CD4-positive, alpha-beta memory T cell (primary cell): ENCODE measurements around the gene PPDPF. TPM values are rescaled to one million over a fixed set of nuclear protein-coding genes. Genes with fewer than 3 reads are reported as not detected.
A peak's percentile ranks its signal among the peaks of the same experiment; 100 is the strongest.
"Not testable (repeated sequence)": the region's sequence is repeated elsewhere in the genome, so short reads cannot be mapped to it uniquely, and the experiment has no call there.

Experiments used
- CTCF ChIA-PET: fragments of 350-600 bp; sonication (Branson Sonifier 250); formaldehyde crosslinking; loops from one replicate; lab custom pipeline; 2021; ENCODE audit warnings: inconsistent platforms; ENCODE audit not compliant: partially characterized antibody; lab: Charles Lee
- POLR2A ChIA-PET: fragments of 350-600 bp; sonication (Branson Sonifier 250); formaldehyde crosslinking; loops from one replicate; lab custom pipeline; 2021; ENCODE audit not compliant: partially characterized antibody; lab: Charles Lee
- DNase-seq, 5 donors: peaks; one replicate each; pipeline versions ENCODE4 v3.0.0 to v3.0.0-alpha.2; 2020 to 2022; ENCODE audit warnings: mixed read lengths in 1 of 5
- H3K27ac ChIP-seq: one replicate; pipeline ENCODE4 v1.7.0; 2013; ENCODE audit warnings: low read depth, low read length
- H3K27me3 ChIP-seq: 2 replicates; pipeline ENCODE4 v1.7.0; 2013; ENCODE audit warnings: mild to moderate bottlenecking, low read length, moderate library complexity; ENCODE audit not compliant: insufficient read depth
- H3K36me3 ChIP-seq: 2 replicates; pipeline ENCODE4 v1.7.0; 2013; ENCODE audit warnings: mild to moderate bottlenecking, low read length, moderate library complexity; ENCODE audit not compliant: insufficient read depth
- H3K4me1 ChIP-seq: 2 replicates; pipeline ENCODE4 v1.7.0; 2013; ENCODE audit warnings: mild to moderate bottlenecking, low read length, moderate library complexity; ENCODE audit not compliant: insufficient read depth
- H3K4me3 ChIP-seq, 2 donors: one replicate each; pipeline ENCODE4 v1.7.0; 2013; ENCODE audit warnings: low read length in 2 of 2, mild to moderate bottlenecking in 1 of 2
- H3K9me3 ChIP-seq, 2 donors: one replicate each; pipeline ENCODE4 v1.7.0; 2013; ENCODE audit warnings: low read length in 2 of 2, control low read depth in 1 of 2; ENCODE audit not compliant: control insufficient read depth in 1 of 2
- H3K27ac Mint-ChIP-seq, 7 donors: one replicate each; pipeline ENCODE4 v1.8.0; 2020 to 2021; ENCODE audit warnings: mixed read lengths in 7 of 7, mild to moderate bottlenecking in 6 of 7, inconsistent platforms in 3 of 7, moderate library complexity in 3 of 7
- H3K27me3 Mint-ChIP-seq, 2 donors: one replicate each; pipeline ENCODE4 v1.8.0; 2020 to 2021; ENCODE audit warnings: mixed read lengths in 2 of 2
- H3K36me3 Mint-ChIP-seq, 2 donors: one replicate each; pipeline ENCODE4 v1.8.0; 2020 to 2021; ENCODE audit warnings: mixed read lengths in 2 of 2, inconsistent platforms in 1 of 2, mild to moderate bottlenecking in 1 of 2
- H3K4me1 Mint-ChIP-seq, 4 donors: one replicate each; pipeline ENCODE4 v1.8.0; 2020 to 2021; ENCODE audit warnings: mixed read lengths in 4 of 4, mild to moderate bottlenecking in 1 of 4
- H3K4me3 Mint-ChIP-seq, 8 donors: one replicate each; pipeline ENCODE4 v1.8.0; 2020 to 2021; ENCODE audit warnings: mixed read lengths in 8 of 8, mild to moderate bottlenecking in 7 of 8, moderate library complexity in 6 of 8, inconsistent platforms in 3 of 8
- H3K9me3 Mint-ChIP-seq, 8 donors: one replicate each; pipeline ENCODE4 v1.8.0; 2020 to 2021; ENCODE audit warnings: mixed read lengths in 8 of 8, mild to moderate bottlenecking in 5 of 8, inconsistent platforms in 3 of 8, moderate library complexity in 1 of 8
- intact Hi-C: fragments of 100-400 bp; cut with micrococcal nuclease; formaldehyde crosslinking; loops from one replicate; pipeline ENCODE4 v1.15.1; 2023
- polyA plus RNA-seq, 2 donors: library from polyadenylated mRNA; unstranded; fragments of 300-500 nt; fragmentation: Illumina TruSeq; gene quantifications; one replicate each; pipeline ENCODE4 v1.2.3, GENCODE V29; 2021
- total RNA-seq, 2 experiments: library from RNA; stranded (reverse); gene quantifications; one replicate each; pipeline ENCODE4 v1.2.3, GENCODE V29; 2021

PPDPF gene
- total and polyA plus RNA-seq, 4 experiments from 2014 or later = 29.4 to 229 (median 180) TPM

GRCh38 chr20:63505723-63506122, 14.8 kb upstream of the PPDPF start:
- Histone ChIP-seq H3K9me3 (no peaks in the 10 kb centered on the region), H3K27ac (no peak overlapping the region), H3K4me1 (no peaks in the 10 kb centered on the region), H3K27me3 (no peaks in the 10 kb centered on the region), H3K4me3 (no peak overlapping the region), H3K36me3 (no peaks in the 10 kb centered on the region)
- no peak for DNase-seq
- H3K4me3 Mint-ChIP-seq = no peak overlapping the region
- peaks cover 2 to 6% of the 10 kb centered on the region in 2 donors for H3K36me3 Mint-ChIP-seq
- H3K4me1 Mint-ChIP-seq = peaks cover 3 to 8% (median 5%) of the 10 kb centered on the region in 4 donors
- intact Hi-C loops = no loop called here
- peaks cover 22 to 23% of the 10 kb centered on the region in 2 donors for H3K27me3 Mint-ChIP-seq
- ChIA-PET POLR2A (no interaction called here), CTCF (interaction anchor here (2.3 kb wide), 1 partner anchor 9 kb away, joined by 8 read pairs; no protein-coding TSS in a partner anchor)
- no peak overlapping the region for H3K27ac Mint-ChIP-seq
- H3K9me3 Mint-ChIP-seq = peaks cover 0 to 22% (median 11%) of the 10 kb centered on the region in 8 donors

- peaks cover 2 to 6% of the 10 kb centered on the region in 2 donors for H3K36me3 Mint-ChIP-seq
- peaks cover 26 to 27% of the 10 kb centered on the region in 2 donors for H3K27me3 Mint-ChIP-seq
- H3K4me3 Mint-ChIP-seq = no peak overlapping the region
- no peaks in the 10 kb centered on the region for H3K36me3 ChIP-seq
- H3K9me3 ChIP-seq = no peaks in the 10 kb centered on the region
- intact Hi-C loops = no loop called here
- peaks cover 3 to 8% (median 5%) of the 10 kb centered on the region in 4 donors for H3K4me1 Mint-ChIP-seq
- no peaks in the 10 kb centered on the region for H3K27me3 ChIP-seq
- no peak overlapping the region for H3K27ac Mint-ChIP-seq
- H3K27ac ChIP-seq = no peak overlapping the region
- no peaks in the 10 kb centered on the region for H3K4me1 ChIP-seq
- no peak for DNase-seq
- peaks cover 0 to 22% (median 11%) of the 10 kb centered on the region in 8 donors for H3K9me3 Mint-ChIP-seq
- CTCF ChIA-PET = no interaction called here
- POLR2A ChIA-PET = interaction anchor here (1.1 kb wide), 1 partner anchor 10 kb away, joined by 3 read pairs; no protein-coding TSS in a partner anchor
- no peak overlapping the region for H3K4me3 ChIP-seq
Measured at GRCh38 chr20:63507083-63507743, 13.4 kb upstream of the PPDPF start.

GRCh38 chr20:63508072-63508768, 12.3 kb upstream of the PPDPF start:
- intact Hi-C loops = no loop called here
- peaks cover 3 to 8% (median 5%) of the 10 kb centered on the region in 4 donors for H3K4me1 Mint-ChIP-seq
- POLR2A ChIA-PET = no interaction called here
- H3K4me3 Mint-ChIP-seq = peak overlapping the region in 3 of 8 donors; percentile 10 to 64 (median 35)
- Histone ChIP-seq H3K36me3 (no peaks in the 10 kb centered on the region), H3K27ac (no peak overlapping the region), H3K27me3 (no peaks in the 10 kb centered on the region), H3K9me3 (no peaks in the 10 kb centered on the region), H3K4me1 (no peaks in the 10 kb centered on the region), H3K4me3 (no peak overlapping the region)
- peaks cover 29 to 30% of the 10 kb centered on the region in 2 donors for H3K27me3 Mint-ChIP-seq
- peaks cover 2 to 6% of the 10 kb centered on the region in 2 donors for H3K36me3 Mint-ChIP-seq
- no peak for DNase-seq
- peaks cover 0 to 22% (median 13%) of the 10 kb centered on the region in 8 donors for H3K9me3 Mint-ChIP-seq
- CTCF ChIA-PET = interaction anchor here (0.7 kb wide), 1 partner anchor 11 kb away, joined by 3 read pairs; no protein-coding TSS in a partner anchor
- peak overlapping the region in 2 of 7 donors; percentile 48 to 52 for H3K27ac Mint-ChIP-seq

GRCh38 chr20:63509088-63509564, 11.4 kb upstream of the PPDPF start:
- POLR2A ChIA-PET = no interaction called here
- Histone ChIP-seq H3K4me1 (no peaks in the 10 kb centered on the region), H3K4me3 (no peak overlapping the region), H3K36me3 (no peaks in the 10 kb centered on the region), H3K9me3 (no peaks in the 10 kb centered on the region), H3K27me3 (no peaks in the 10 kb centered on the region), H3K27ac (no peak overlapping the region)
- Mint-ChIP-seq H3K4me3 (peak overlapping the region in 1 of 8 donors; percentile 0), H3K4me1 (peaks cover 3 to 8% (median 5%) of the 10 kb centered on the region in 4 donors), H3K27ac (no peak overlapping the region), H3K27me3 (peaks cover 29 to 30% of the 10 kb centered on the region in 2 donors), H3K36me3 (peaks cover 2 to 4% of the 10 kb centered on the region in 2 donors), H3K9me3 (peaks cover 0 to 16% (median 12%) of the 10 kb centered on the region in 8 donors)
- CTCF ChIA-PET = interaction anchor here (0.7 kb wide), 1 partner anchor 12 kb away, joined by 3 read pairs; no protein-coding TSS in a partner anchor
- intact Hi-C loops = no loop called here
- DNase-seq = no peak

- Mint-ChIP-seq H3K4me1 (peaks cover under 1 to 7% (median 3%) of the 10 kb centered on the region in 4 donors), H3K36me3 (no peaks in the 10 kb centered on the region), H3K27ac (no peak overlapping the region), H3K9me3 (peaks cover 0 to 8% (median 6%) of the 10 kb centered on the region in 8 donors), H3K27me3 (peaks cover 22 to 24% of the 10 kb centered on the region in 2 donors), H3K4me3 (no peak overlapping the region)
- Histone ChIP-seq H3K4me1 (no peaks in the 10 kb centered on the region), H3K4me3 (no peak overlapping the region), H3K9me3 (no peaks in the 10 kb centered on the region), H3K27me3 (no peaks in the 10 kb centered on the region), H3K36me3 (no peaks in the 10 kb centered on the region), H3K27ac (no peak overlapping the region)
- intact Hi-C loops = no loop called here
- CTCF ChIA-PET = no interaction called here
- DNase-seq = no peak
- POLR2A ChIA-PET = no interaction called here
Measured at GRCh38 chr20:63513207-63513606, 7.4 kb upstream of the PPDPF start.

- H3K36me3 ChIP-seq, CTCF ChIA-PET, H3K36me3 Mint-ChIP-seq, H3K9me3 ChIP-seq, H3K4me3 ChIP-seq, H3K27ac ChIP-seq, H3K4me1 ChIP-seq, H3K9me3 Mint-ChIP-seq, intact Hi-C loops, DNase-seq, H3K4me3 Mint-ChIP-seq, H3K27me3 ChIP-seq, POLR2A ChIA-PET: not testable (repeated sequence)
- H3K27me3 Mint-ChIP-seq = peaks cover 16 to 17% of the 10 kb centered on the region in 2 donors
- H3K27ac Mint-ChIP-seq = peak overlapping the region in 2 of 7 donors; percentile 42 to 46
- peaks cover under 1 to 11% (median 7%) of the 10 kb centered on the region in 4 donors for H3K4me1 Mint-ChIP-seq
Measured at GRCh38 chr20:63514520-63514919, 6.0 kb upstream of the PPDPF start.
